HG03558 (cell line): ENCODE data around the gene CERS4.
"Not testable (repeated sequence)": the region's sequence is repeated elsewhere in the genome, so short reads cannot be mapped to it uniquely, and the experiment has no call there.

Experiments
- ATAC-seq: cut with Tn5 transposase; IDR thresholded peaks from one replicate; pipeline ENCODE4 v1.9.1; 2021; ENCODE audit warnings: moderate number of reproducible peaks; ENCODE audit not compliant: unreplicated experiment; ENCODE audit errors: extremely low read depth

CERS4 gene

DNA sequence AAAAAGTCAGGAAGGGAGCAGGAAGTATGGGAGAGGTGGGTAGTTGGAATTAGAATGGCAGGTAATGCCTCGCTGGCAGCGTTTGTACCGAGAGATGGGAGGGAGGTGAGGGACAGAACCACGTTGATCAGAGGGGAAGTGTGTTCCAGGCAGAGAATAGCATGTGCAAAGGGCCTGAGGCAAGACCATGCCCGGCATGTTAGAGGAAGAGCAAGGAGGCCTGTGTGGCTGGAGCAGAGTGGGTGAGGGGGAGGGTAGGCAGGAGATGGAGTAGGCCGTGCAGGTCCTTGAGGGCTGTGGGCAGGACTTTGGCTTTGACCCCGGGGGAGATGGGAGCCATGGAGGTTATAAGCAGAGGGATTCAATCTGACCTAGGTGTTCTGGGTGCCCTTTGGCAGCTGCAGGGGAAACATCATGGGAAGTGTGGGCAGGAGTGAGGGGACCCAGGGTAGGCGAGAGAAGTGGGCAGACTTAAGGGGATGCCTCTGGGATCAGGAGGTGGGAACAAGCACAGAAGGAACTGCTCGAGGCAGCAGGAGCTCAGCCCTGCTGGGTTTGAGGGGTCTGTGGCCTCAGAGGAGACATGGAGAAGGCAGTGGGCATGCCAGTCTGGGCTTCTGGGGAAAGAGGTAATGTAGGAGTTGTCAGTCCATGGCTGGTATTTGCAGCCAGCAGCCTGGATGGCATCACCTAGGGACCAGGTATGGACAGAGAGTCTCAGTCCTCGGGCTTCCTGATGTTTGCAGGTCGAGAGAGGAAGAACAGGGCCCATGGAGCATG, 50.2 kb downstream of the CERS4 start:
- ATAC-seq = no peak

DNA sequence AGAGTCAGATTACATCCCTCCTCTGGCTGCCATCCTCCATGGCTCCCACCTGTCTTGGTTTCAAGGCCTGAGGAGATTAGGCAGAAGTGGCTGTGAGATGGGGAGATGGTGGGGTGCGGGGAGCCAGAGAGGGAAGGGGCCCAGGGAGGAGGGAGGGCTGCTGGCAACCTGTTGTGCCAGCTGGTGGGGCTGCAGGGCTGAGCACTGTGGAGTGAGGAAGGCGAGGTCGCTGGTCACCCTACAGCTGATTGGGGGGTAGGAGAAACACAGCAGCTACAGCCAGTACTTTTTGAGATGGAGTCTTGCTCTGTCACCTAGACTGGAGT, 50.7 kb downstream of the CERS4 start:
- no peak for ATAC-seq

DNA sequence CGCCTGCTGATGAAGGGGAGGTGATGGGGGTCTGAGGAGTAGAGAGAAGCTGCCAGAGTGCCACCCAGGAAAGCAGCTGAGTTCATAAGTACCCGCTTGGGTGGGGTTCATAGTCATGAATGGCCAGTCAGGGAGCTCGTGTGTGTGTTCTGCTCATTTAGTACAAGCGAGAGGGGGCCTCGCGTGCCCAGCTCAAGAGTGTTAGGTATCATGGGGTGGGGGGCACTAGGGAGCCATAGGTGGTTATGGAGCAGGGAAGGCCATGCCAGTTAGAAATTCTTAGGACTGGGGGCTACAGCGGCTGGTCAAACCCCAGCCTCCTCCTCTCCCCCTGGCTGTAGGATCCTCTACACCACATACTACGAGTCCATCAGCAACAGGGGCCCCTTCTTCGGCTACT, 52.2 kb downstream of the CERS4 start:
- no peak for ATAC-seq

DNA sequence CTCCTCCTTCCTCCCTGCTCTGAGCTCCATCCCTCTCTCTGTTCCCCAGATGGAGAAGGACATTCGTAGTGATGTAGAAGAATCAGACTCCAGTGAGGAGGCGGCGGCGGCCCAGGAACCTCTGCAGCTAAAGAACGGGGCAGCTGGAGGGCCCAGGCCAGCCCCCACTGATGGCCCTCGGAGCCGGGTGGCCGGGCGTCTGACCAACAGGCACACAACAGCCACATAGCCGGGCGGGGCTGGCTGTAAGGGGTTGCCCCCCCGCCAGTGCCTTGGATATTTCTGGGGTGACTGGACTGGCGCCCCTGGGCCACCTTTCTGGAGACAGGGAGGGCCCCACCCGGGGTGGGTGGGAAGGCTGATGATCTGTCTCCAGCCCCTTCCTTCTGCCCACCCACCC, 52.7 kb downstream of the CERS4 start:
- ATAC-seq = no peak

DNA sequence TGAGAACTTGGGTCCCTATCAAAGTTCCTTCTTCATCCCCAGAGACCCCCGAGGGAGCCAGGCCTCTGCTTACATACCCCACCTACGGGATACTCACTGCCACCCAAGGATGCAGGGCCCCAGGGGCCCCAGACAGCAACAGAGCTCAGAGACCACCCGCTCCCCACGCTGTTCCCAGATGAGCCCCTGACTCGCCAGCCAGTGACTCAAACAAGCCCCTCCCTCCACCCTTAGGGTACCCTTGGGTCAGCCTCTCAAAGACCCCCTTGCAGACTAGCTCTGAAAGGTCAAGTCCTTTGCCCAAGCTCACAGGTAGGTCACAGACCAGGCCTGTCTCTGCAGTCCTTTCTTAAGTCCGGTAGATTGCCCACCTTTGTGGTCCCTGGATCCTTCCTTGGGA, 53.3 kb downstream of the CERS4 start:
- ATAC-seq = no peak

DNA sequence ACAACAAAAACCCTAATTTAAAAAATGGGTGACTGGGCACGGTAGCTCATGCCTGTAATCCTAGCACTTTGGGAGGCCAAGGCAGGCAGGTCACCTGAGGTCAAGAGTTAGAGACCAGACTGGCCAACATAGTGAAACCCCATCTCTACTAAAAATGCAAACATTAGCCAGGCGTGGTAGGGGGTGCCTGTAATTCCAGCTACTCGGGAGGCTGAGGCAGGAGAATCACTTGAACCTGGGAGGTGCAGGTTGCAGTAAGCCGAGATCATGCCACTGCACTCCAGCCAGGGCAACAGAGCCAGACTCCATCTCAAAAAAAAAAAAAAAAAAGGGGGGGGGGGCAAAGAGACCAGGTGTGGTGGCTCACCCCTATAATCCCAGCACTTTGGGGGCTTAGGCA, 55.1 kb downstream of the CERS4 start:
- ATAC-seq = not testable (repeated sequence)

DNA sequence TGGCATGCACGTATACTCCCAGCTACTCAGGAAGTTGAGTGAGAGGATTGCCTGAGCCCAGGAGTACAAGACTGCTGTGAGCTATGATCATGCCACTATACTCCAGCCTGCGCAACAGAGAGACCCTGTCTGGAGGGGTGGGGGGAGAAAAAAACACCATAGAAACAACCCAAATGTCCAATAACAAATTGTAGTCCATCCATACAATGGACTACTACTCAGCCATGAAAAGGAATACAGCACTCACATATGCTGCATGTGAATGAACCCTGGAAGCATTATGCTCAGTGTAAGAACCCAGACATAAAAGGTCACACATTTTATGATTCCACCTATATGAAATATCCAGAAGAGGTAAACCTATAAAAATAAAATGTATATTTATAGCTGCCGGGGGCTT, 56.7 kb downstream of the CERS4 start:
- ATAC-seq = no peak

DNA sequence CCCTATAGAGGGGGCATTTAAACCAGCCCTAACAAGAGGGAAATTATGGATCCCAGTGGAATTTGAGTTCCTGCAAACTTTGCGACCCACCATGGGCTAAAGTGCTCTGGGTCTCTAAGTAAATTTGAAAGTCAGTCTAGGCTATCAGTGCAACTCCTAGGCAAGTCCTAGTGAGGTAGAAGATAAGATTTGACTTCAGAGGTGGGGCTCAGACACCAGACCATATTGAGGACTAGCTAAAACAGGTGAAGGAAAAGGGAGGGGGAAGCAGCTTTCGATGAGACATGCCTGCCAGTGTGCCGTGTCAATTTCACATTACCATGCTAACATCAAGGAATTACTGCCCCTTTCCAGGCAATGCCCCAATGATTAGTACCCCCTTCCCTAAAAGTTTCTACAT, 60.6 kb downstream of the CERS4 start:
- no peak for ATAC-seq

DNA sequence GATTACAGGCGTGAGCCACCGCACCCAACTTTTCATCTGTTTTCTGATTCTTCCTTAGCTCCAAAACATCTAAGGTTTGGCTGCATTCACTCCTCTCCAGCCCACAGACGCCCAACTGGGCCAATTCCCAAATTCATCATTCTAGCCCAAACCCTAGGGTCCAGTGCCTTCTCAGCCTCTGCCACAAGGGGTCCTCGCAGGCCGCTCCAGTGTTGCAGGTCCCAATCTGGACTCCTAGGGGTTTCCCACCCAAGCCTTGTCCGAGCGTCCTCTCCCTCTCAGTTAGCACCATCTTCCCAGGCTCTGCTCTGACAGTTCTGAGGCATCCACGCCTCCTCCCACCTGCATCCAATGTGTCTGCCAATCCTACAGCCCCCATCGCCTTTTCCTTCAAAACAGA, 67.3 kb downstream of the CERS4 start:
- ATAC-seq = not testable (repeated sequence)

DNA sequence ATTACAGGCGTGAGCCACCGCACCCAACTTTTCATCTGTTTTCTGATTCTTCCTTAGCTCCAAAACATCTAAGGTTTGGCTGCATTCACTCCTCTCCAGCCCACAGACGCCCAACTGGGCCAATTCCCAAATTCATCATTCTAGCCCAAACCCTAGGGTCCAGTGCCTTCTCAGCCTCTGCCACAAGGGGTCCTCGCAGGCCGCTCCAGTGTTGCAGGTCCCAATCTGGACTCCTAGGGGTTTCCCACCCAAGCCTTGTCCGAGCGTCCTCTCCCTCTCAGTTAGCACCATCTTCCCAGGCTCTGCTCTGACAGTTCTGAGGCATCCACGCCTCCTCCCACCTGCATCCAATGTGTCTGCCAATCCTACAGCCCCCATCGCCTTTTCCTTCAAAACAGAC, 82.2 kb downstream of the CERS4 start:
- not testable (repeated sequence) for ATAC-seq

DNA sequence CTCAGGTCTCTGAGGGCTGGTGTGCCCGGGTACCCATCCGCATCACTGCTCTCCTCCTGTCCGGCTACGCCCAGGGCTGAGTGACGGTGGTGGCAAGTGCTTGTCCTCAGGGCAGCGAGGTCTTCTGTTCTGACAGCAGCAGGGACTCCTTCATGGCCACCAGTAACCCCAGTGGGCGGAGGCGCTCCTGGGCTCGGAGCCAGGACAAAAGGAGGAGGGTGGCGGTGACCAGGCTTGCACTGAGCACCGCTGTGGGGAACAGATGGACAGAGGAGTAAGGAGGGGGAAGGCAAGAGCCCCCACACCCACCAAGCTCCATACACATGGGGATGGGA, 93.2 kb downstream of the CERS4 start:
- no peak for ATAC-seq

DNA sequence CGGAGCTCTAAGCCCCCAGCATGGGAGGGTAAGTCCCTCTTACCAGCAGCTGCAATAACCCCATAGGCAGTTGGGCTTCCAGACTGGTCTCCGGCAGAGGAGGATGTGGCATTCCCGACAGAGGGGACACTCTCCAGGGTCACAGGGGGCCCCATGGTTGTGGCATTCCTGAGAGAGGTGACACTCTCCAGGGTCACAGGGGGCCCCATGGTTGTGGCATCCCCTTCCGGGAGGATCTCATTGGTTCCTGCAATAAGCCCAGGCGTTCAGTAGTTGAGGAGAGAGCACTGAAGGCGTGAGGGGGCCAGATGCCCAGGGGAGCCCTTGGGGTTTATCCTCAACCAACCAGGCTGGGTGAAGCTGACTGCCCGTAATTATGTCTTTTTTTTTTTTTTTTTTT, 93.6 kb downstream of the CERS4 start:
- ATAC-seq = no peak

DNA sequence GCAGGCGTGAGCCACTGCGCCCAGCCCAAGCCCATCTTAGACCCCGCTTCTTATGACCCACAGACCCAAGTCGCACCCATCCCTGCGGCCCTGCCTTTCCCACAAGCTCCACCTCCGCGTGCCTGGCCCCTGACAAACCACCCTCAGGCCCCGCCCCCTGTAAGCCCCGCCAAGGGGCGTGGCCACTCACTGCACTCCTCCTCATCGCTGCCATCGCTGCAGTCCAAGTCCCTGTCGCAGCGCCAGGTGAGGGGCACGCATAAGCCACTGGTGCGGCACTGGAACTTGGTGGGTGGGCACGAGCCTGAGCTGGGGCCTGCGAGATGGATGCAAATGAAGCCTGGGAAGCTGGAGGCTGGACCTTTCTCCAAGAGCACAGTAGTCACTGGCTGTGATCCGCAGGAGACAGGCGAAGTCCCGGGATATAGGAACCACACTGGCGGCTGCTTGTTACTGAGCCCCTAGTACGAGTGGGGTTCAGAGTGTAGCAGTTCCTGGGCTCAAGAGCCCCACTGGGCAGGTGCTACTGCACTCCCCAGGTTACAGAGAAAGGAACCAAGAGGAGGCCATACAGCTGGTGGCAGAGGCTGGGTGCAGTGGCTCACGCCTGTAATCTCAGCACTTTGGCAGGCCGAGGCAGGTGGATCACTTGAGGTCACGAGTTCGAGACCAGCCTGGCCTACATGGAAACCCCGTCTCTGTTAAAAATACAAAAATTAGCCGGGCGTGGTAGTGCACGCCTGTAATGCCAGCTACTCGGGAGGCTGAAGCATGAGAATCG, 95.9 kb downstream of the CERS4 start:
- ATAC-seq = no peak

DNA sequence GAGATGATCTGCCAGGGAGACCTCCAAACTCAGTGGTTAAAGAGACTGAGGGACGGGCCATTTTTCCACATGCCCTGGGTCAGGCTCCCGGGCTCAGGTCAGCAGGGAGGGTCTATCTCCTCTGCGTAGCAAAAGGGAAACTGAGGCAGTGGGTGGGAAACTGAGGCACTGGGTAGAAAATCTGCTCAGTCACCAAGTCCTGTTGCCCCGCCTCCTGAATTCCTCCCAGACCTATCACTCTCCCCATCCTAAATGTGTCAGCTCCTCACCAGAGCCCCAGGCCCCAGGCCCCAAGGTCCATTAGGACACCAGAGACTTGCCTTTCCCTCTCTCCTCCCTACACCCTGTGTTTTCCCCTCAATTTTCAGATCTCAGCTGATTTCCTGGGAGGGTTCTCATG, 96.6 kb downstream of the CERS4 start:
- ATAC-seq = no peak

DNA sequence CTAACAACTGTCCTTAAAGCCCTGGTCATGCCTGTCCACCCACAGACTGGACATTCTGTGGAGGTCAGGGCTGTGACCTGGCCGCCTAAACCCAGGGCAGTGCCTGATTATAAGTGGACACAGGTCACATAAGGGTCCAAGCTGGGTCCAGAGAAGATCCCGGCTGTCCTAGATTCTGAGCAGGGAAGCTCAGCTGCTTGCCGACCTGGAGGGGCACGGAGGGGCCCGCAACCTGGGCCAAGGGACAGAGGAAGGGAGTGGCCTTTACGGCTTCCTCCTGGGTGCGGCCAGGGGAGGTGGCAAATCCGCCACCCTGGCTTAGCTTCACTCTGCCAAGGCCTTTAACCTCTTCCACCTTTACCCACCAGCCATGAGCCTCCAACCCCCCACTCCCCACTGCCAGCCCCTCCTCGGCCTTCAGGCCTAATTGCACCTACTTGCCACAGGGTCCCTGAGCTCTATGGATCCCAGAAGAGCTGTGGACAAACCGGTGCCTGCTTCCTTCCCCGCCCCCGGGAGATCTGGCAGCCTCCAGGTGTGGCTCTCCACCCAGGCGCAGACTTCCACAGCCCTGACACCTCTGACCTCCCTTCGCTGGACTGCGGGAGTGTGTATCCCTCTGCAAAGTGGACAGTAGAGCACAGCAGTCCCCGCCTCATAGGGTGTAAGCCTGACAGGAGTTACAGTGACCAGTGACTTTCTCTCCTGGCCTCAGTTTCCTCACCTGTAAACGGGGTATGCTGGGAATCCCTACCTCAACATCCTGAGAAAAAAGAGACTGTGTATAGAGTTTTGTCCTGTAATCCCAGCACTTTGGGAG, 97.3 kb downstream of the CERS4 start:
- ATAC-seq = no peak

DNA sequence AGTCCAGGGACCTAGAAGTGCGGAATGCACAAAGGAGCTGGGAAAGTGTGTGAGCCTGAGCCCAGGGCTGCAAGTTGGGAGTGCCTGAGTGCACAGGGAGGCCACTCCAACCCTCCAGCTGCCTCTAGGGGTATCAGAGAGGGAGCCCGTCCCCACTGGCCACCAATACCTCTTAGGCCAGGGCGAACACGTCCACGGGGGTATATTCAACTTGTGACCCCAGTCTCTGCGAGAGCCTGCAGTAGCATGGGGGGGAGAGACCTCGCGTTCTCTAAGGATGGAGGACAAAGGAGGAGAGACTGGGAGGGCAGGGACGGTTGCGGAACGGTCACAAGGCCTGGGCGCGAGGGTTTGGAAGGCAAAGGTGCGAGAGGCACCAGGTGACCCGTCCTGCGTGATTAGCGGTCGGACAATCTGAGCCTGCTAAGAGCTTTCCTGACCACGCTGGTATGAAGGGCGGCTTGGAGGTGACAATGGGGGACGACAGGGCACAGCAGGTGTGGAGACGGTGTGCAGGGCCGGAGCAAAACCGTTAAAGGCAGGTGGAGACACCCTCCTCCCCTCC, 98.3 kb downstream of the CERS4 start:
- no peak for ATAC-seq

DNA sequence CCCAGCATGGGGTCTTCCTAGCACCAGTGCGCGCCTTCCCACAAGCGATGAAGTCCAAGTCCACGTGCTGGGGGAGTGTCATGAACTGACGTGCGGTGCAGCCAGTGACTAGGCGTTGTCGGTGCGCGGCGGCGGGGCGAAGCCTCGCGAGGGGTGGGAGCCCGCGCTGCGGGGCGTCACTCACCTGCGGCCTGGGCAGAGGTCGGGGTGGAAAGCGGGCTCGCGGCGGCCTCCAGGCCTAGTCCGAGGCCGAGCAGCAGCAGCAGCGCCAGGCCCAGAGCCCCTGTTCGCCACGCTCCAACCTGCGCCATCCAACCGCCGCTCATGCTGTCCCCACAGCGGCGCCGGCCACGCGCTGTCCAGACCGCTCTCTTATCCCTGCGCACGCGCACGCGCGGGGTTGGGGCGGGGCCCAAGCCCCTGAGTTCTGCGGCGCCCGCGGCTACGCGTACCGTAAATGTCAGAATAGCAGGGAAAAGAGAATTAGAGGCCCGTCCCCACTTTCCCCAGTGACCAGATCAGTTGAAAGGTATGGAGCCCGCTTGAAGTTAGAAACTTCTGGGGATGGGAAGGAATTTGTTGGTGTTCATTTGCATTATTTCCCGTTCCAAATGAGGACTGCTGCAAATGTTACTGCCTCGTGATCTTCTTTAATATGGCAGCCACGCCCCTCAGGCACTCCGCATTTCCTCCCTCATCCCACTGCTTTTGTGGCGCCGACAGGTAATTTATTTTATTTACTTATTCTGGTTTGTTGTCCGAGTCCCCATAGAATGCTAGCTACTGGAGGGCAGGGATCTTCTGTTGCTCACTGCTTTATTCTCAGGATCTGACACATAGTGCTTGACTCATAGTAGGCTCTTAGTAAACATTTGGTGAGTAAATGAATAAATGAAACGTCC, 99.0 kb downstream of the CERS4 start, which contains the start of gene CD320:
Gene CD320 (minus strand): TSS at position 394 of the 902 bp plus-strand sequence. CDS start 68 bp downstream, at position 326.
- no peak for ATAC-seq

DNA sequence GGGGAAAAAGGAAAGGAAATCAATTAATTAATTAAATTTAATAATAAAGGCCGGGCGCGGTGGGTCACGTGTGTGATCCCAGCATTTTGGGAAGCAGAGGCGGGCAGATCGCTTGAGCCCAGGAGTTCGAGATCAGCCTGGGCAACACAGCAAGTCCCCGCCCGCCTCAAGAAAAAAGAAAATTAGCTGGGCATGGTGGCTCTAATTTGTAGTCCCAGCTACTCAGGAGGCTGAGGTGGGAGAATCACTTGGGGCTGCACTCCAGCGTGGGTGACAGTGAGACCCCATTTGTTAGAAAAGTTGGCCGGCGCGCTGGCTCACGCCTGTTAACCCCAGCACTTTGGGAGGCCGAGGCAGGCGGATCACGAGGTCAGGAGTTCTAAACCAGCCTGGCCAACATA, 99.7 kb downstream of the CERS4 start:
- no peak for ATAC-seq

DNA sequence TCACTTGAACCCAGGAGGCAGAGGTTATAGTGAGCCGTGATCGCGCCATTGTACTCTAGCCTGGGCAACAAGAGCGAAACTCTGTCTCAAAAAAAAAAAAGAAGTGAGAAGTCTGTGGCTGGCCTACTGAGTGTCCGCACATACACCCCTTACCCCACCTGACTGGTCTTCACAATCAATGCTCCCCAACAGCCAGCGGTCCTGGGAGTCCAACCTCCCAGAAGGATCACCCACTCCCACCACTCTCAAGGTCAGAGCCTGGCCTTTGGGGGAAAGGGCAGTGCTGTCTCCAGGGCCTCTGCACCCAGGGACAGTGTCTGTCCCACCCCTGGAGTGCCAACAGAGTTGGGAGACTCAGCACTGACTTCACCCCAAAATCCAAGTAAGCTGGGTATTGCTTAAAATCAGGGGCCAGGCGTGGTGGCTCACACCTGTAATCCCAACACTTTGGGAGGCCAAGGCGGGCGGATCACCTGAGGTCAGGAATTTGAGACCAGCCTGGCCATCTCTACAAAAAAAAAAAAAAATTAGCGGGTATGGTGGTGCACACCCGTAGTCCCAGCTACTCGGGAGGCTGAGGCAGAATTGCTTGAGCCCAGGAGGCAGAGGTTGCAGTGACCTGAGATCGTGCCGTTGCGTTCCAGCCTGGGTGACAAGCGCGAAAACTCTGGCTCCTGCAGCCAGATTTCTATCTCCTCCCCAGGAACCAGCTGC, 101.3 kb downstream of the CERS4 start:
- no peak for ATAC-seq
